ENCODE results near the gene GLIS1.

DNA sequence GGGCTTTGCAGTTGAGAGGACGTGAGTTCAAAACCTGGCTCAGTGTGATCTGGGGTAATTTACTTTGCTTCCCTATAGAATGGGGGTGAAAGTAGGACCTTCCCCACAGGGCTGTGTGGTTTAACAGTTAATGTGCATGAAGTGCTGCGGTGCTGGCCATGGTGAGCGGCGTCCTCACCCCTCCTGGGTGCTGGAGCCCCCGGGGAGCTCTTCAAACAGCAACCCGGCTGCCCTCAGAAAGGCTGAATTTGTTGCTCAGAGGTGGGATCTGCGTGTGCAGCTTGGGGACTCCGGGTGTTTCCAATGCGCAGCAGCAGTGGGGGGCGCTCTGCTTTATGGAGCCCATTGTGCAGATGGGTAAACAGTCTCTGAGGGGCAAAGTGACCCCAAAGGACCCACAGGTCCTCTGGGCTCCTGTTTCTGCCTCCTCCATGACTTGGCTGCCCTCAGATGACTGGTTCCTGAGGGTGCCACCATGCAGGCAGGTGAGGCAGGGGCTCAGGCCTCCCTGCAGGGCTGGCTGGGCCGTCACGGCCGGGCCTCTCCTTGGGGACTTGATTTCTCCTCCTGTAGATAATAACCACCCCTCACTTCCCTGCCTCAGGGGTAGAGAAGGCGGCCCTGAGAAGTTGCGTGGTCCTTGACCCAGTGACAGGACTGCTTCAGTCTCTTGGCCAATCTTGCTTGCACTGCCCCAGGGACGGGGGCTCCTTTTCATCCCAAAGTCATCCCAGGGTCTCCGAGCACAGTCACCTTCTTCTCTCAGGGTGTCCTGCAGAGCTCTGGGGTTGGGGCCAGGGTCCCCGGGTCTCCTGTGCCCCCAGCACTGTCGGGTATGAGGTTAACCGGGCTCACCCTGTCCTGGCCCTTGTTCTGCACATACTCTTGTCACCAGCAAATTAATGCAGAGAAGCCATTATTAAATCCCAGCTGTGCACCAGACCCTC lies 239.4 kb downstream of the GLIS1 start:
- TF ChIP-seq, protein P1, sequence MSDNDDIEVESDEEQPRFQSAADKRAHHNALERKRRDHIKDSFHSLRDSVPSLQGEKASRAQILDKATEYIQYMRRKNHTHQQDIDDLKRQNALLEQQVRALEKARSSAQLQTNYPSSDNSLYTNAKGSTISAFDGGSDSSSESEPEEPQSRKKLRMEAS (IDR thresholded peaks at IDR 0.05) = no peak
- TF ChIP-seq CTCF (IDR thresholded peaks at IDR 0.05 in 2 of 3, conservative IDR thresholded peaks at IDR 0.05 in 1 of 3; ENCODE audit: borderline replicate concordance in 1 of 3, insufficient read depth in 1 of 3, low read depth in 2 of 3, low read length in 2 of 3) (no peak), JUND (IDR thresholded peaks at IDR 0.05) (no peak), POLR2AphosphoS5 (IDR thresholded peaks at IDR 0.05; ENCODE audit: low read depth, low read length) (no peak), EZH2 (IDR thresholded peaks at IDR 0.05) (no peak), EGR1 (IDR thresholded peaks at IDR 0.05; ENCODE audit: low read depth) (no peak), YY1 (IDR thresholded peaks at IDR 0.05; ENCODE audit: extremely low read depth, insufficient replicate concordance, low read depth, low read length) (no peak), CEBPB (IDR thresholded peaks at IDR 0.05; ENCODE audit: low read depth) (no peak), POLR2A (IDR thresholded peaks at IDR 0.05; ENCODE audit: borderline replicate concordance, extremely low read depth, insufficient read depth, insufficient read length) (no peak)
- TF ChIP-seq, protein P2, sequence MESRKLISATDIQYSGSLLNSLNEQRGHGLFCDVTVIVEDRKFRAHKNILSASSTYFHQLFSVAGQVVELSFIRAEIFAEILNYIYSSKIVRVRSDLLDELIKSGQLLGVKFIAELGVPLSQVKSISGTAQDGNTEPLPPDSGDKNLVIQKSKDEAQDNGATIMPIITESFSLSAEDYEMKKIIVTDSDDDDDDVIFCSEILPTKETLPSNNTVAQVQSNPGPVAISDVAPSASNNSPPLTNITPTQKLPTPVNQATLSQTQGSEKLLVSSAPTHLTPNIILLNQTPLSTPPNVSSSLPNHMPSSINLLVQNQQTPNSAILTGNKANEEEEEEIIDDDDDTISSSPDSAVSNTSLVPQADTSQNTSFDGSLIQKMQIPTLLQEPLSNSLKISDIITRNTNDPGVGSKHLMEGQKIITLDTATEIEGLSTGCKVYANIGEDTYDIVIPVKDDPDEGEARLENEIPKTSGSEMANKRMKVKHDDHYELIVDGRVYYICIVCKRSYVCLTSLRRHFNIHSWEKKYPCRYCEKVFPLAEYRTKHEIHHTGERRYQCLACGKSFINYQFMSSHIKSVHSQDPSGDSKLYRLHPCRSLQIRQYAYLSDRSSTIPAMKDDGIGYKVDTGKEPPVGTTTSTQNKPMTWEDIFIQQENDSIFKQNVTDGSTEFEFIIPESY (IDR thresholded peaks at IDR 0.05; ENCODE audit: extremely low read depth, insufficient replicate concordance, low read length) = no peak
- TF ChIP-seq, protein P3, sequence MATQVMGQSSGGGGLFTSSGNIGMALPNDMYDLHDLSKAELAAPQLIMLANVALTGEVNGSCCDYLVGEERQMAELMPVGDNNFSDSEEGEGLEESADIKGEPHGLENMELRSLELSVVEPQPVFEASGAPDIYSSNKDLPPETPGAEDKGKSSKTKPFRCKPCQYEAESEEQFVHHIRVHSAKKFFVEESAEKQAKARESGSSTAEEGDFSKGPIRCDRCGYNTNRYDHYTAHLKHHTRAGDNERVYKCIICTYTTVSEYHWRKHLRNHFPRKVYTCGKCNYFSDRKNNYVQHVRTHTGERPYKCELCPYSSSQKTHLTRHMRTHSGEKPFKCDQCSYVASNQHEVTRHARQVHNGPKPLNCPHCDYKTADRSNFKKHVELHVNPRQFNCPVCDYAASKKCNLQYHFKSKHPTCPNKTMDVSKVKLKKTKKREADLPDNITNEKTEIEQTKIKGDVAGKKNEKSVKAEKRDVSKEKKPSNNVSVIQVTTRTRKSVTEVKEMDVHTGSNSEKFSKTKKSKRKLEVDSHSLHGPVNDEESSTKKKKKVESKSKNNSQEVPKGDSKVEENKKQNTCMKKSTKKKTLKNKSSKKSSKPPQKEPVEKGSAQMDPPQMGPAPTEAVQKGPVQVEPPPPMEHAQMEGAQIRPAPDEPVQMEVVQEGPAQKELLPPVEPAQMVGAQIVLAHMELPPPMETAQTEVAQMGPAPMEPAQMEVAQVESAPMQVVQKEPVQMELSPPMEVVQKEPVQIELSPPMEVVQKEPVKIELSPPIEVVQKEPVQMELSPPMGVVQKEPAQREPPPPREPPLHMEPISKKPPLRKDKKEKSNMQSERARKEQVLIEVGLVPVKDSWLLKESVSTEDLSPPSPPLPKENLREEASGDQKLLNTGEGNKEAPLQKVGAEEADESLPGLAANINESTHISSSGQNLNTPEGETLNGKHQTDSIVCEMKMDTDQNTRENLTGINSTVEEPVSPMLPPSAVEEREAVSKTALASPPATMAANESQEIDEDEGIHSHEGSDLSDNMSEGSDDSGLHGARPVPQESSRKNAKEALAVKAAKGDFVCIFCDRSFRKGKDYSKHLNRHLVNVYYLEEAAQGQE (IDR thresholded peaks at IDR 0.05; ENCODE audit: low read depth) = no peak
